ENCODE measurements around the gene SYDE2. TPM values are rescaled to one million over a fixed set of nuclear protein-coding genes. Genes with fewer than 3 reads are reported as not detected.

The SYDE2 gene
- total RNA-seq, 3 donors from 2014 or later (not counting 1 experiment from before 2014, with no cell fraction given), result 0.11 to 0.35 TPM; not detected in 1

GRCh38 chr1:85128316-85128715 lies 72.5 kb downstream of the SYDE2 start:
- DNase-seq (no peak), ATAC-seq (no peak)
- Mint-ChIP-seq H3K36me3 (no peaks in the 10 kb centered on the region), H3K27me3 (ENCODE audit: low read depth in 2 of 2) (peaks cover 0 to 6% of the 10 kb centered on the region in 2 donors), H3K9me3 (no peaks in the 10 kb centered on the region), H3K4me1 (no peaks in the 10 kb centered on the region), H3K4me3 (no peak overlapping the region), H3K27ac (no peak overlapping the region)
- no peak overlapping the region for H3K27ac ChIP-seq (ENCODE audit: low read length)
- no peak overlapping the region for H3K4me3 ChIP-seq (ENCODE audit: low read length)
- intact Hi-C loops (cut with micrococcal nuclease), result no loop called here
- H3K4me1 ChIP-seq (ENCODE audit: control insufficient read depth, insufficient read depth, low read length), result no peaks in the 10 kb centered on the region
- WGBS (ENCODE audit: insufficient coverage), result 85% methylated on average over 1 of the region's 1 CpG
- no peaks in the 10 kb centered on the region for H3K36me3 ChIP-seq (ENCODE audit: control insufficient read depth, insufficient read depth, low read length)
- no peak for TF ChIP-seq CTCF (IDR thresholded peaks at IDR 0.05)
- no peaks in the 10 kb centered on the region for H3K27me3 ChIP-seq (ENCODE audit: control insufficient read depth, insufficient read depth, low read length)
- H3K9me3 ChIP-seq (ENCODE audit: control insufficient read depth, insufficient read depth, low read length), result no peaks in the 10 kb centered on the region

- Mint-ChIP-seq H3K4me1 (no peaks in the 10 kb centered on the region), H3K4me3 (no peak overlapping the region), H3K9me3 (no peaks in the 10 kb centered on the region), H3K27ac (no peak overlapping the region), H3K36me3 (no peaks in the 10 kb centered on the region), H3K27me3 (ENCODE audit: low read depth in 2 of 2) (peaks cover 0 to 7% of the 10 kb centered on the region in 2 donors)
- no peak overlapping the region for H3K27ac ChIP-seq (ENCODE audit: low read length)
- WGBS (ENCODE audit: insufficient coverage), result no CpG with 5 or more reads among the region's 1 CpG
- H3K4me3 ChIP-seq (ENCODE audit: low read length), result no peak overlapping the region
- ATAC-seq, result no peak
- H3K4me1 ChIP-seq (ENCODE audit: control insufficient read depth, insufficient read depth, low read length), result no peaks in the 10 kb centered on the region
- DNase-seq, result no peak
- H3K9me3 ChIP-seq (ENCODE audit: control insufficient read depth, insufficient read depth, low read length), result no peaks in the 10 kb centered on the region
- H3K36me3 ChIP-seq (ENCODE audit: control insufficient read depth, insufficient read depth, low read length), result no peaks in the 10 kb centered on the region
- H3K27me3 ChIP-seq (ENCODE audit: control insufficient read depth, insufficient read depth, low read length), result no peaks in the 10 kb centered on the region
- intact Hi-C loops (cut with micrococcal nuclease), result no loop called here
- no peak for TF ChIP-seq CTCF (IDR thresholded peaks at IDR 0.05)
These were observed 74.9 kb downstream of the SYDE2 start for GRCh38 chr1:85125891-85126290.

- 89% methylated on average over 2 of the region's 5 CpGs for WGBS (ENCODE audit: insufficient coverage)
- no peak for TF ChIP-seq CTCF (IDR thresholded peaks at IDR 0.05)
- no peak overlapping the region for H3K4me3 ChIP-seq (ENCODE audit: low read length)
- ATAC-seq (no peak), DNase-seq (no peak)
- no peak overlapping the region for H3K27ac Mint-ChIP-seq
- intact Hi-C loops (cut with micrococcal nuclease), result no loop called here
- H3K27ac ChIP-seq (ENCODE audit: low read length), result no peak overlapping the region
- H3K27me3 ChIP-seq (ENCODE audit: control insufficient read depth, insufficient read depth, low read length), result no peaks in the 10 kb centered on the region
- no peaks in the 10 kb centered on the region for H3K4me1 Mint-ChIP-seq
- no peaks in the 10 kb centered on the region for H3K36me3 Mint-ChIP-seq
- H3K36me3 ChIP-seq (ENCODE audit: control insufficient read depth, insufficient read depth, low read length), result no peaks in the 10 kb centered on the region
- no peaks in the 10 kb centered on the region for H3K9me3 ChIP-seq (ENCODE audit: control insufficient read depth, insufficient read depth, low read length)
- H3K4me1 ChIP-seq (ENCODE audit: control insufficient read depth, insufficient read depth, low read length), result no peaks in the 10 kb centered on the region
- H3K9me3 Mint-ChIP-seq, result no peaks in the 10 kb centered on the region
- H3K27me3 Mint-ChIP-seq (ENCODE audit: low read depth in 2 of 2), result peaks cover 0 to 10% of the 10 kb centered on the region in 2 donors
- no peak overlapping the region for H3K4me3 Mint-ChIP-seq
These were observed 76.7 kb downstream of the SYDE2 start for GRCh38 chr1:85124091-85124490.

- H3K36me3 Mint-ChIP-seq, result no peaks in the 10 kb centered on the region
- H3K27me3 Mint-ChIP-seq (ENCODE audit: low read depth in 2 of 2), result peaks cover 0 to 10% of the 10 kb centered on the region in 2 donors
- no peaks in the 10 kb centered on the region for H3K4me1 Mint-ChIP-seq
- no peak for TF ChIP-seq CTCF (IDR thresholded peaks at IDR 0.05)
- intact Hi-C loops (cut with micrococcal nuclease), result no loop called here
- H3K4me3 Mint-ChIP-seq, result no peak overlapping the region
- no peaks in the 10 kb centered on the region for H3K36me3 ChIP-seq (ENCODE audit: control insufficient read depth, insufficient read depth, low read length)
- H3K4me1 ChIP-seq (ENCODE audit: control insufficient read depth, insufficient read depth, low read length), result no peaks in the 10 kb centered on the region
- H3K9me3 ChIP-seq (ENCODE audit: control insufficient read depth, insufficient read depth, low read length), result no peaks in the 10 kb centered on the region
- no peak overlapping the region for H3K27ac ChIP-seq (ENCODE audit: low read length)
- WGBS (ENCODE audit: insufficient coverage), result 96% methylated on average over 2 of the region's 2 CpGs
- H3K27me3 ChIP-seq (ENCODE audit: control insufficient read depth, insufficient read depth, low read length), result no peaks in the 10 kb centered on the region
- no peaks in the 10 kb centered on the region for H3K9me3 Mint-ChIP-seq
- DNase-seq, result no peak
- ATAC-seq, result no peak
- no peak overlapping the region for H3K27ac Mint-ChIP-seq
- no peak overlapping the region for H3K4me3 ChIP-seq (ENCODE audit: low read length)
These were observed 78.6 kb downstream of the SYDE2 start for GRCh38 chr1:85122169-85122568.
